K562 (cell line): ENCODE results near the gene PLCB3. TPM values are rescaled to one million over a fixed set of nuclear protein-coding genes. Genes with fewer than 3 reads are reported as not detected.

ENCODE experiments used
- CBX5 ChIP-seq: IDR thresholded peaks from 2 replicates; pipeline ENCODE4 v1.6.1; 2014; ENCODE audit warnings: low read depth, borderline replicate concordance
- E2F3 ChIP-seq: fragments of 250-450 bp; sonication (Bioruptor Pico); IDR thresholded peaks from 2 replicates; pipeline ENCODE4 v1.4.0; 2020; ENCODE audit warnings: mild to moderate bottlenecking
- FOXJ2 ChIP-seq: fragments of 200-800 bp; sonication (Bioruptor generic); IDR thresholded peaks from 2 replicates; pipeline ENCODE4 v1.6.1; 2016; ENCODE audit warnings: missing genetic modification characterization, missing compliant biosample characterization
- FOXK2 ChIP-seq, 2 experiments: fragments of 450-650 bp; IDR thresholded peaks in 1 of 2; conservative IDR thresholded peaks in 1 of 2; 2 replicates each; pipeline ENCODE4 v1.6.1; 2016; ENCODE audit warnings: low read depth in 2 of 2, mild to moderate bottlenecking in 1 of 2
- GTF3C2 ChIP-seq: IDR thresholded peaks from 3 replicates; pipeline ENCODE4 v1.6.1; 2011; ENCODE audit warnings: borderline replicate concordance, mild to moderate bottlenecking, moderate library complexity; ENCODE audit not compliant: insufficient read length; ENCODE audit errors: extremely low read depth
- HMGXB4 ChIP-seq: sonication (generic); formaldehyde crosslinking; IDR thresholded peaks from 2 replicates; pipeline ENCODE4 v1.8.1; 2023; ENCODE audit warnings: mild to moderate bottlenecking, missing genetic modification reagents
- MLX ChIP-seq, 2 experiments: fragments of 450-650 bp in 1 of 2; sonication (generic) in 1 of 2; formaldehyde crosslinking; conservative IDR thresholded peaks; 2 replicates each; pipeline versions ENCODE4 v1.4.0 to v1.8.1; 2020 to 2022; ENCODE audit warnings: mild to moderate bottlenecking in 1 of 2, missing genetic modification reagents in 1 of 2
- MYC ChIP-seq, 2 experiments: fragments of 250-450 bp in 1 of 2; sonication (Bioruptor Pico) in 1 of 2; IDR thresholded peaks; 2 replicates each; pipeline versions ENCODE4 v1.5.1 to v1.6.1; 2012 to 2021; ENCODE audit warnings: low read depth in 2 of 2, borderline replicate concordance in 1 of 2, improper control_type of control experiment in 1 of 2, low read length in 1 of 2, mild to moderate bottlenecking in 1 of 2, moderate library complexity in 1 of 2
- NCOA4 ChIP-seq: fragments of 450-650 bp; IDR thresholded peaks from 2 replicates; pipeline ENCODE4 v1.6.1; 2018; ENCODE audit warnings: mild to moderate bottlenecking; ENCODE audit not compliant: partially characterized antibody
- NFIC ChIP-seq: fragments of 450-650 bp; IDR thresholded peaks from 2 replicates; pipeline ENCODE4 v1.6.1; 2017; ENCODE audit warnings: mild to moderate bottlenecking, inconsistent platforms
- NR3C1 ChIP-seq: sonication (generic); formaldehyde crosslinking; IDR thresholded peaks from 2 replicates; pipeline ENCODE4 v1.8.1; 2022; ENCODE audit warnings: missing genetic modification reagents
- SLC30A9 ChIP-seq: fragments of 250-450 bp; sonication (Bioruptor Pico); IDR thresholded peaks from 2 replicates; pipeline ENCODE4 v1.8.0; 2022; ENCODE audit warnings: mild to moderate bottlenecking, moderate library complexity
- TCF15 ChIP-seq: fragments of 250-450 bp; sonication (Bioruptor Pico); IDR thresholded peaks from 2 replicates; pipeline ENCODE4 v1.8.0; 2022; ENCODE audit warnings: moderate library complexity, mild to moderate bottlenecking, inconsistent platforms
- TFAM ChIP-seq: fragments of 250-450 bp; sonication (Bioruptor Pico); conservative IDR thresholded peaks from 2 replicates; pipeline ENCODE4 v1.5.0; 2021; ENCODE audit warnings: mild to moderate bottlenecking, moderate library complexity
- ZFP30 ChIP-seq: fragments of 250-450 bp; sonication (Bioruptor Pico); IDR thresholded peaks from 2 replicates; pipeline ENCODE4 v1.8.0; 2022; ENCODE audit warnings: moderate library complexity, mild to moderate bottlenecking, inconsistent platforms, borderline replicate concordance
- ZNF174 ChIP-seq: fragments of 250-450 bp; sonication (Bioruptor Pico); IDR thresholded peaks from 2 replicates; pipeline ENCODE4 v1.4.0; 2020; ENCODE audit warnings: mild to moderate bottlenecking
- ZNF449 ChIP-seq: fragments of 250-450 bp; sonication (Bioruptor Pico); IDR thresholded peaks from 2 replicates; pipeline ENCODE4 v1.8.0; 2022; ENCODE audit warnings: moderate library complexity, mild to moderate bottlenecking, inconsistent platforms
- ZNF57 ChIP-seq: fragments of 450-650 bp; formaldehyde crosslinking; IDR thresholded peaks from 2 replicates; pipeline ENCODE4 v1.4.0; 2020; ENCODE audit warnings: mild to moderate bottlenecking, moderate library complexity
- ZNF644 ChIP-seq: fragments of 200-800 bp; sonication (Bioruptor generic); IDR thresholded peaks from 2 replicates; pipeline ENCODE4 v1.6.1; 2016; ENCODE audit warnings: low read depth, missing genetic modification characterization, missing compliant biosample characterization
- polyA plus RNA-seq, 8 experiments: library from polyadenylated mRNA; depleted of rRNA in 4 of 8; stranded (reverse) in 5 of 8; unstranded in 3 of 8; fragments of >200 nt; fragmentation: Nextera tagmentation in 2 of 8; fragmentation: Illumina TruSeq in 1 of 8; extraction: Ambion mirVana in 2 of 8; extraction: Trizol in 1 of 8; gene quantifications; 2 replicates each; pipeline versions ENCODE4 v1.2.1 to v1.2.3, GENCODE V29; 2011 to 2014; ENCODE audit warnings: inconsistent platforms in 1 of 8, missing spikeins in 1 of 8
- total RNA-seq, 7 experiments: library from RNA; depleted of rRNA in 6 of 7; stranded (reverse); fragments of >200 nt in 6 of 7; fragmentation: Illumina TruSeq in 2 of 7; extraction: Trizol in 2 of 7; gene quantifications; 2 replicates each; pipeline versions ENCODE4 v1.2.1 to v1.2.3, GENCODE V29; 2011 to 2021; ENCODE audit warnings: low replicate concordance in 1 of 7

PLCB3 gene
- total and polyA plus RNA-seq, 9 of the 15 experiments (the other 6 are each of a cell fraction or from before 2014, with no cell fraction given) = 0.31 to 44.8 (median 14.6) TPM

- no peak for TF ChIP-seq GTF3C2
- no peak for TF ChIP-seq ZNF644 (tag)
- TF ChIP-seq TCF15 (CRISPR knock-in tag) = no peak
- no peak for TF ChIP-seq ZNF174 (CRISPR knock-in tag)
- no peak for TF ChIP-seq ZNF449 (CRISPR knock-in tag)
- no peak for TF ChIP-seq TFAM (CRISPR knock-in tag)
- TF ChIP-seq MLX (CRISPR knock-in tag; conservative IDR thresholded peaks at IDR 0.05) = no peak
- peak; percentile 86 for TF ChIP-seq NFIC
- TF ChIP-seq ZNF57 (CRISPR knock-in tag) = no peak
- peak; percentile 79 for TF ChIP-seq MYC (IDR thresholded peaks at IDR 0.05; ENCODE audit: low read depth, low read length)
- TF ChIP-seq MYC (CRISPR knock-in tag; IDR thresholded peaks at IDR 0.05; ENCODE audit: borderline replicate concordance, low read depth) = peak; percentile 91; the same call in 1 of the 2 replicates
- TF ChIP-seq FOXK2 (conservative IDR thresholded peaks at IDR 0.05 in 1 of 2, IDR thresholded peaks at IDR 0.05 in 1 of 2; ENCODE audit: low read depth in 2 of 2) = 0 out of 4 replicates have a peak, but pooled peaks of 1 of the 2 experiments have one; percentile 43
- TF ChIP-seq ZFP30 (CRISPR knock-in tag) = no peak
- TF ChIP-seq FOXJ2 (tag) = no peak
- TF ChIP-seq CBX5 = no peak
- no peak for TF ChIP-seq HMGXB4 (CRISPR knock-in tag)
- no peak for TF ChIP-seq NR3C1 (CRISPR knock-in tag)
- no peak for TF ChIP-seq SLC30A9 (CRISPR knock-in tag)
- no peak for TF ChIP-seq E2F3 (CRISPR knock-in tag)
- no peak for TF ChIP-seq NCOA4
These were observed 10.7 kb upstream of the PLCB3 start, which contains the start of gene FKBP2 (continued) for GRCh38 chr11:64240435-64241240.
